OCI-LY7 (cell line): Measurements from ENCODE around the gene HOXC9. TPM values are rescaled to one million over a fixed set of nuclear protein-coding genes. Genes with fewer than 3 reads are reported as not detected.
A peak's percentile ranks its signal among the peaks of the same experiment; 100 is the strongest.

Experiments
- BruUV-seq: library from RNA; stranded (reverse); fragments of 400-500 nt; replicated peaks from 2 replicates; lab custom pipeline; 2021; lab: Mats Ljungman, UMichigan
- CTCF ChIA-PET: fragments of 300-600 bp; sonication (Branson Sonifier 250); formaldehyde crosslinking; loops from one replicate; lab custom pipeline; 2022; ENCODE audit warnings: antibody characterized with exemption; ENCODE audit not compliant: unreplicated experiment; lab: Charles Lee
- POLR2A ChIA-PET: fragments of 300-600 bp; sonication (Branson Sonifier 250); formaldehyde crosslinking; loops from one replicate; lab custom pipeline; 2022; ENCODE audit warnings: antibody characterized with exemption; lab: Charles Lee
- DNase-seq: peaks from one replicate; pipeline ENCODE4 v3.0.0-alpha.2; 2015; ENCODE audit warnings: low spot score
- H2AFZ ChIP-seq: fragments of 200-600 bp; sonication (generic), shearing (Covaris generic); 2 replicates; pipeline ENCODE4 v1.6.1; 2014; ENCODE audit warnings: mild to moderate bottlenecking, antibody characterized with exemption, low read length, moderate library complexity
- H3K27ac ChIP-seq: fragments of 200-600 bp; sonication (generic); 2 replicates; pipeline ENCODE4 v1.5.1; 2014; ENCODE audit warnings: mixed run types, low read depth, mild to moderate bottlenecking, moderate library complexity, low read length, inconsistent platforms; ENCODE audit not compliant: poor library complexity, severe bottlenecking
- H3K36me3 ChIP-seq: fragments of 200-600 bp; sonication (generic); 2 replicates; pipeline ENCODE4 v1.6.1; 2014; ENCODE audit warnings: mild to moderate bottlenecking, antibody characterized with exemption, low read length, moderate library complexity, mixed read lengths; ENCODE audit not compliant: insufficient read depth
- H3K4me1 ChIP-seq: fragments of 200-600 bp; sonication (generic); 2 replicates; pipeline ENCODE4 v1.5.1; 2014; ENCODE audit warnings: mild to moderate bottlenecking, low read length; ENCODE audit not compliant: insufficient read depth, poor library complexity, severe bottlenecking
- H3K4me2 ChIP-seq: fragments of 200-600 bp; sonication (generic); 2 replicates; pipeline ENCODE4 v1.6.1; 2014; ENCODE audit warnings: mild to moderate bottlenecking, low read length
- H3K4me3 ChIP-seq: fragments of 200-600 bp; sonication (generic); 2 replicates; pipeline ENCODE4 v1.5.1; 2014; ENCODE audit warnings: mild to moderate bottlenecking, low read depth, low read length; ENCODE audit not compliant: poor library complexity, severe bottlenecking
- H3K79me2 ChIP-seq: fragments of 200-600 bp; sonication (generic); 2 replicates; pipeline ENCODE4 v1.6.1; 2016; ENCODE audit warnings: low read depth, mild to moderate bottlenecking, low read length, moderate library complexity, mixed read lengths; ENCODE audit not compliant: insufficient read depth
- H3K9me2 ChIP-seq: fragments of 200-600 bp; sonication (generic); 2 replicates; pipeline ENCODE4 v1.6.1; 2016; ENCODE audit warnings: mild to moderate bottlenecking, low read length, mixed read lengths; ENCODE audit not compliant: insufficient read depth
- H3K9me3 ChIP-seq: fragments of 200-600 bp; sonication (generic); 2 replicates; pipeline ENCODE4 v1.6.1; 2014; ENCODE audit warnings: mild to moderate bottlenecking, mixed run types, low read length, mixed read lengths
- H4K20me1 ChIP-seq: fragments of 200-600 bp; sonication (generic); 2 replicates; pipeline ENCODE4 v1.6.1; 2014; ENCODE audit warnings: mild to moderate bottlenecking, antibody characterized with exemption, low read length, moderate library complexity, mixed read lengths; ENCODE audit not compliant: insufficient read depth
- EZH2phosphoT487 ChIP-seq: fragments of 200-600 bp; sonication (generic); IDR thresholded peaks from 2 replicates; pipeline ENCODE4 v1.6.1; 2018; ENCODE audit warnings: low read depth, borderline replicate concordance, mild to moderate bottlenecking, mixed run types, antibody characterized with exemption, low read length, moderate library complexity, mixed read lengths
- intact Hi-C: fragments of 100-400 bp; cut with micrococcal nuclease; formaldehyde crosslinking; loops from one replicate; pipeline ENCODE4 v1.10.0; 2022; ENCODE audit not compliant: unreplicated experiment
- total RNA-seq, 2 experiments: library from RNA; depleted of rRNA in 1 of 2; stranded (reverse); fragments of >200 nt in 1 of 2; shearing (Covaris generic) in 1 of 2; gene quantifications; 2 replicates each; pipeline ENCODE4 v1.2.3, GENCODE V29; 2014 to 2022
- TF ChIP-seq, protein P1 (sequence below): fragments of 200-600 bp; sonication (generic); conservative IDR thresholded peaks from 2 replicates; pipeline ENCODE4 v1.5.1; 2014; ENCODE audit warnings: mild to moderate bottlenecking, antibody characterized with exemption, low read length, moderate library complexity, mixed read lengths

The HOXC9 gene
- total RNA-seq, 2 experiments from 2014 or later: 0.42 TPM; not detected in 1

DNA sequence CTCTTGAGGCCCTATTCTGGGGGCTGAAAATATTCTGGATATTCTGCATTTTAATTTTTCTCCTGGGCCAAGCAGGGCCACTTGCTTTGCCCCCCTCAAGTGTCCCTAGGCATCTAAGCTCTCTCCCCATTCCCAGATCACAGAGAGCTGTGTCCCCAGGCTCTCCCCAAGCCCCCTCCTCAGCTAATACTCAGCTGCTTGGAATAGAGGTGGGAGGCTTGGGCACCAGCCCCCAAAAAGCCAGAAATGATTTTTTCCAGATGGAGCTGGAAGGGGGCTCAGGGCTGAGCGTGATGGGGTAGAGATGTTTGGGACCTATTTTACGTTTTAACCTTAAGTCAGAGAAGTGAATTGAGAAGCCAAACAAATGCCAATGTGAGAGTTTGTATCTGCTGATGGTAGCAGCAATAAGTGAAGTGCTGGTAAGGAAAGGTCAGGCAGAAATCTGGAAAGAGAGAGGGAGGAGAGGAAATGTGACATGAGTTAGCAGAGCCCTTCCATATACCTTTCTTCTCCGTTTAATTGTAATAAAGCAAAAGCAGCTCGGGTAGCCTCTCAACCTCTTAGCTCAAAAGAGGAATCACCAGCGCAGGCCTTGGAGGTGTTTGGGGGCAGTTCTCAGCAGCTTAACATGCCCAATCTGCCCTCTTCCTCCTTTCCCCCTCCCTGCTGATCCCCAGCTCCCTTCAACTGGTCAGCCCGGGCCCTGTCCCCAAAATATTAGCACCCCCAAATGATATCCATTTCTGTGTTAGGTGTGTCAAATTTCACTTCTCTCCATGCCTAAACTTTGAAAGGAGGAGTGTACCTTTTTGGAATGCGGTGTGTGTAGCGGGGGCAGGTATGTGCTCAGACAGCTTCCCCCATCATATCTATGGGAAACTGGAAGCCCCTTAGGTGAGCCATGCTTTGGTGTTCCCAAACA lies 23.3 kb downstream of the HOXC9 start:
- BruUV-seq: no TSS peak
- H3K9me3 ChIP-seq: no peaks in the 10 kb centered on the region
- no peaks in the 10 kb centered on the region for H3K79me2 ChIP-seq
- intact Hi-C loops: no loop called here
- H3K9me2 ChIP-seq: no peaks in the 10 kb centered on the region
- CTCF ChIA-PET: interaction anchor here (1.0 kb wide), 1 partner anchor 9 kb away, joined by 3 read pairs; no protein-coding TSS in a partner anchor
- no peaks in the 10 kb centered on the region for H3K36me3 ChIP-seq
- H3K4me2 ChIP-seq: peak overlapping the region; percentile 16; the same call in 1 of the 2 replicates
- H3K4me3 ChIP-seq: no peak overlapping the region
- peak overlapping the region; percentile 64; the same call in 1 of the 2 replicates for H2AFZ ChIP-seq
- POLR2A ChIA-PET: interaction anchor here (0.6 to 2.9 kb wide), 6 partner anchors 9 to 191 kb away, joined by 3 to 10 read pairs (median 4); partner anchors contain the start of genes HOXC4 and HOXC5
- no peak for DNase-seq
- H4K20me1 ChIP-seq: no peaks in the 10 kb centered on the region
- no peak for TF ChIP-seq EZH2phosphoT487
- TF ChIP-seq, protein P1, sequence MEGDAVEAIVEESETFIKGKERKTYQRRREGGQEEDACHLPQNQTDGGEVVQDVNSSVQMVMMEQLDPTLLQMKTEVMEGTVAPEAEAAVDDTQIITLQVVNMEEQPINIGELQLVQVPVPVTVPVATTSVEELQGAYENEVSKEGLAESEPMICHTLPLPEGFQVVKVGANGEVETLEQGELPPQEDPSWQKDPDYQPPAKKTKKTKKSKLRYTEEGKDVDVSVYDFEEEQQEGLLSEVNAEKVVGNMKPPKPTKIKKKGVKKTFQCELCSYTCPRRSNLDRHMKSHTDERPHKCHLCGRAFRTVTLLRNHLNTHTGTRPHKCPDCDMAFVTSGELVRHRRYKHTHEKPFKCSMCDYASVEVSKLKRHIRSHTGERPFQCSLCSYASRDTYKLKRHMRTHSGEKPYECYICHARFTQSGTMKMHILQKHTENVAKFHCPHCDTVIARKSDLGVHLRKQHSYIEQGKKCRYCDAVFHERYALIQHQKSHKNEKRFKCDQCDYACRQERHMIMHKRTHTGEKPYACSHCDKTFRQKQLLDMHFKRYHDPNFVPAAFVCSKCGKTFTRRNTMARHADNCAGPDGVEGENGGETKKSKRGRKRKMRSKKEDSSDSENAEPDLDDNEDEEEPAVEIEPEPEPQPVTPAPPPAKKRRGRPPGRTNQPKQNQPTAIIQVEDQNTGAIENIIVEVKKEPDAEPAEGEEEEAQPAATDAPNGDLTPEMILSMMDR: no peak
- H3K27ac ChIP-seq: no peak overlapping the region
- peaks cover 80% of the 10 kb centered on the region for H3K4me1 ChIP-seq

DNA sequence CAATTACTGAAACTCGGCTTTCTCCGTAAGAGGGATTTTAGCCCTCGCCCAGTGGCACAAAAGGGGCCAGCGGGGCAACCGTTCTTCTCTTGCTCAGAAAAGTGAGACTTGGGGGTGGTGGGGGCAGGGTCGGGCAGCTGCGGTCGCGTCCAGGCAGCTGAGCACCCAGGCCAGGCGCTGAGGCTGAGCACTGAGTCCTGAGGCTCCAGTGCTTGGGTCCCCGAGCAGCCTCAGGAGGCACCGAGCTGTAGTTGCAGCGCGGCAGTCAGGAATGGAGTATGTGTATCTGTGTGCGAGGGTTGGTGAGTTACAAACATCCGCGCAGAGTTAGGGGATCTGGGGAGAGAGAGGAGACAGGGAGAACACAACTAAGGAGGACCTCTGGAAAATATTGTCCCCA lies 24.2 kb downstream of the HOXC9 start:
- no peaks in the 10 kb centered on the region for H3K9me2 ChIP-seq
- no TSS peak for BruUV-seq
- POLR2A ChIA-PET: interaction anchor here (1.0 to 2.9 kb wide), 4 partner anchors 8 to 190 kb away, joined by 3 to 10 read pairs (median 4); partner anchors contain the start of gene HOXC5

More for the DNA sequence above, 24.2 kb downstream of the HOXC9 start:
- Histone ChIP-seq H3K36me3 (no peaks in the 10 kb centered on the region), H3K4me1 (peaks cover 79% of the 10 kb centered on the region), H3K27ac (no peak overlapping the region), H4K20me1 (no peaks in the 10 kb centered on the region), H3K4me2 (no peak overlapping the region), H2AFZ (no peak overlapping the region), H3K9me3 (no peaks in the 10 kb centered on the region), H3K79me2 (no peaks in the 10 kb centered on the region), H3K4me3 (no peak overlapping the region)
- intact Hi-C loops: no loop called here
- DNase-seq: no peak
- CTCF ChIA-PET: interaction anchor here (1.0 kb wide), 1 partner anchor 8 kb away, joined by 3 read pairs; no protein-coding TSS in a partner anchor
- TF ChIP-seq EZH2phosphoT487: no peak
- TF ChIP-seq, protein P1: no peak
